ENCODE measurements around the gene MTHFD1L. TPM values are rescaled to one million over a fixed set of nuclear protein-coding genes. Genes with fewer than 3 reads are reported as not detected.
"Not testable (repeated sequence)": the region's sequence is repeated elsewhere in the genome, so short reads cannot be mapped to it uniquely, and the experiment has no call there.

Gene MTHFD1L
- total RNA-seq, 1 donor from 2014 or later = 74.5 TPM

GRCh38 chr6:151123641-151124040 is 258.1 kb downstream of the MTHFD1L start:
- DNase-seq (ENCODE audit: low spot score) = not testable (repeated sequence)

- not testable (repeated sequence) for DNase-seq (ENCODE audit: low spot score)
Observed at GRCh38 chr6:151125242-151125641, 259.7 kb downstream of the MTHFD1L start.

GRCh38 chr6:151125651-151126416 is 260.3 kb downstream of the MTHFD1L start:
- not testable (repeated sequence) for DNase-seq (ENCODE audit: low spot score)

- DNase-seq (ENCODE audit: low spot score) = not testable (repeated sequence)
Observed at GRCh38 chr6:151126417-151126724, 260.9 kb downstream of the MTHFD1L start.

GRCh38 chr6:151127133-151127798 is 261.8 kb downstream of the MTHFD1L start:
- not testable (repeated sequence) for DNase-seq (ENCODE audit: low spot score)

GRCh38 chr6:151128763-151129370 is 263.4 kb downstream of the MTHFD1L start:
- no peak for DNase-seq (ENCODE audit: low spot score)

- no peak for DNase-seq (ENCODE audit: low spot score)
Observed at GRCh38 chr6:151130329-151130728, 264.8 kb downstream of the MTHFD1L start.

GRCh38 chr6:151131324-151132007 is 266.0 kb downstream of the MTHFD1L start:
- no peak for DNase-seq (ENCODE audit: low spot score)

GRCh38 chr6:151136141-151136755 is 270.7 kb downstream of the MTHFD1L start:
- DNase-seq (ENCODE audit: low spot score) = no peak

- no peak for DNase-seq (ENCODE audit: low spot score)
Observed at GRCh38 chr6:151137542-151137941, 272.0 kb downstream of the MTHFD1L start.

GRCh38 chr6:151139524-151139923 is 274.0 kb downstream of the MTHFD1L start:
- no peak for DNase-seq (ENCODE audit: low spot score)

- DNase-seq (ENCODE audit: low spot score) = no peak
Observed at GRCh38 chr6:151140767-151141166, 275.3 kb downstream of the MTHFD1L start.

GRCh38 chr6:151141685-151142084 is 276.2 kb downstream of the MTHFD1L start:
- no peak for DNase-seq (ENCODE audit: low spot score)

GRCh38 chr6:151142676-151143075 is 277.2 kb downstream of the MTHFD1L start:
- no peak for DNase-seq (ENCODE audit: low spot score)

GRCh38 chr6:151143337-151143736 is 277.8 kb downstream of the MTHFD1L start:
- no peak for DNase-seq (ENCODE audit: low spot score)

- no peak for DNase-seq (ENCODE audit: low spot score)
Observed at GRCh38 chr6:151143806-151144205, 278.3 kb downstream of the MTHFD1L start.

- DNase-seq (ENCODE audit: low spot score) = no peak
Observed at GRCh38 chr6:151147118-151147832, 281.8 kb downstream of the MTHFD1L start.

GRCh38 chr6:151148111-151148510 is 282.6 kb downstream of the MTHFD1L start:
- DNase-seq (ENCODE audit: low spot score) = no peak

- DNase-seq (ENCODE audit: low spot score) = no peak
Observed at GRCh38 chr6:151149793-151150192, 284.3 kb downstream of the MTHFD1L start.
